Esophagus muscularis mucosa (tissue), 4 donors: ENCODE measurements around the gene DUS4L. TPM values are rescaled to one million over a fixed set of nuclear protein-coding genes. Genes with fewer than 3 reads are reported as not detected.

Experiments used
- DNase-seq: peaks from one replicate; pipeline ENCODE4 v3.0.0-alpha.2; 2017; ENCODE audit errors: extremely low spot score
- H3K27ac ChIP-seq, 4 donors: fragments of 200-600 bp; sonication (generic); replicated peaks in 1 of 4; 1 replicate in 3 of 4; 2 replicates in 1 of 4; pipeline ENCODE4 v1.5.1; 2016 to 2019; ENCODE audit warnings: mild to moderate bottlenecking in 1 of 4
- H3K27me3 ChIP-seq, 4 donors: fragments of 200-600 bp; sonication (generic); one replicate each; pipeline versions ENCODE4 v1.5.1 to v1.6.0; 2016 to 2019
- H3K36me3 ChIP-seq, 4 donors: fragments of 200-600 bp; sonication (generic); one replicate each; pipeline ENCODE4 v1.5.1; 2016 to 2019
- H3K4me1 ChIP-seq, 4 donors: fragments of 200-600 bp; sonication (generic); one replicate each; pipeline ENCODE4 v1.5.1; 2016 to 2019
- H3K4me3 ChIP-seq, 4 donors: fragments of 200-600 bp; sonication (generic); 1 replicate in 2 of 4; 2 replicates in 2 of 4; pipeline ENCODE4 v1.5.1; 2016 to 2019; ENCODE audit warnings: mild to moderate bottlenecking in 4 of 4, moderate library complexity in 1 of 4
- H3K9me3 ChIP-seq, 4 donors: fragments of 200-600 bp; sonication (generic); 1 replicate in 3 of 4; 2 replicates in 1 of 4; pipeline ENCODE4 v1.5.1; 2016 to 2019
- CTCF ChIP-seq, 3 experiments: fragments of 200-600 bp in 2 of 3; fragments of 450-650 bp in 1 of 3; sonication (generic) in 2 of 3; IDR thresholded peaks; one replicate each; pipeline ENCODE4 v1.5.1; 2017 to 2019; ENCODE audit warnings: antibody characterized with exemption in 3 of 3, mild to moderate bottlenecking in 2 of 3, moderate library complexity in 1 of 3
- EP300 ChIP-seq: sonication (generic); formaldehyde crosslinking; IDR thresholded peaks from one replicate; pipeline ENCODE4 v1.6.1; 2017; ENCODE audit warnings: antibody characterized with exemption
- POLR2A ChIP-seq: fragments of 450-650 bp; IDR thresholded peaks from one replicate; pipeline ENCODE4 v1.6.1; 2017; ENCODE audit warnings: antibody characterized with exemption, moderate library complexity, mild to moderate bottlenecking, low read depth
- POLR2AphosphoS5 ChIP-seq, 2 donors: sonication (generic); formaldehyde crosslinking; IDR thresholded peaks; one replicate each; pipeline ENCODE4 v1.6.1; 2017; ENCODE audit warnings: antibody characterized with exemption in 2 of 2
- WGBS: methylation state at CpG from one replicate; pipeline ENCODE4 v1.1.5; 2018; 5-methylcytosine and 5-hydroxymethylcytosine counted together
- intact Hi-C: fragments of 100-400 bp; cut with DNase I; formaldehyde crosslinking; loops from one replicate; pipeline ENCODE4 v1.15.1; 2023
- total RNA-seq, 4 donors: library from RNA; depleted of rRNA; stranded (reverse); fragments of >200 nt; gene quantifications; one replicate each; pipeline versions ENCODE4 v1.1.0 to v1.2.1, GENCODE V29; 2016

DUS4L gene
- total RNA-seq, 4 donors from 2014 or later = 3.6 to 7.5 (median 6.6) TPM

- no peak for DNase-seq
- Histone ChIP-seq H3K36me3 (peaks cover 0 to 27% (median 13%) of the 10 kb centered on the region in 4 donors), H3K27ac (peak overlapping the region; percentile 91 to 97 (median 95)), H3K4me3 (peak overlapping the region; percentile 76 to 92 (median 88)), H3K27me3 (no peaks in the 10 kb centered on the region), H3K4me1 (peaks cover 11 to 34% (median 31%) of the 10 kb centered on the region in 4 donors), H3K9me3 (no peaks in the 10 kb centered on the region)
- TF ChIP-seq POLR2A (no peak), CTCF (IDR thresholded peaks at IDR 0.05) (no peak), POLR2AphosphoS5 (IDR thresholded peaks at IDR 0.05) (no peak), EP300 (no peak)
- intact Hi-C loops = no loop called here
- WGBS = 44% methylated on average over 5 of the region's 5 CpGs
These were observed 17.7 kb downstream of the DUS4L start for GRCh38 chr7:107581387-107582013.

- 85% methylated on average over 2 of the region's 2 CpGs for WGBS
- no peak overlapping the region for H3K4me3 ChIP-seq
- no peak for DNase-seq
These were observed 19.1 kb downstream of the DUS4L start for GRCh38 chr7:107582875-107583274.

GRCh38 chr7:107584716-107585115 is 20.9 kb downstream of the DUS4L start:
- H3K27ac ChIP-seq = no peak overlapping the region
- 87% methylated on average over 2 of the region's 2 CpGs for WGBS
- H3K4me1 ChIP-seq = peaks cover 7 to 26% (median 25%) of the 10 kb centered on the region in 4 donors
- no peaks in the 10 kb centered on the region for H3K27me3 ChIP-seq
- no peak overlapping the region for H3K4me3 ChIP-seq
- TF ChIP-seq POLR2AphosphoS5 (IDR thresholded peaks at IDR 0.05) (no peak), POLR2A (no peak), EP300 (no peak), CTCF (IDR thresholded peaks at IDR 0.05) (no peak)
- intact Hi-C loops = no loop called here
- no peaks in the 10 kb centered on the region for H3K9me3 ChIP-seq
- no peak for DNase-seq
- H3K36me3 ChIP-seq = peaks cover 0 to 33% (median 13%) of the 10 kb centered on the region in 4 donors

More at GRCh38 chr7:107582875-107583274, 19.1 kb downstream of the DUS4L start:
- no peaks in the 10 kb centered on the region for H3K27me3 ChIP-seq
- intact Hi-C loops = no loop called here
- H3K27ac ChIP-seq = peak overlapping the region in 1 of 4 donors; percentile 11
- peaks cover 0 to 29% (median 13%) of the 10 kb centered on the region in 4 donors for H3K36me3 ChIP-seq
- H3K9me3 ChIP-seq = no peaks in the 10 kb centered on the region
- TF ChIP-seq POLR2AphosphoS5 (IDR thresholded peaks at IDR 0.05) = no peak
- no peak for TF ChIP-seq CTCF (IDR thresholded peaks at IDR 0.05)
- no peak for TF ChIP-seq EP300
- TF ChIP-seq POLR2A = no peak
- peaks cover 11 to 34% (median 31%) of the 10 kb centered on the region in 4 donors for H3K4me1 ChIP-seq

GRCh38 chr7:107588529-107589130 is 24.9 kb downstream of the DUS4L start:
- no peak overlapping the region for H3K27ac ChIP-seq
- 88% methylated on average over 5 of the region's 5 CpGs for WGBS
- H3K27me3 ChIP-seq = no peaks in the 10 kb centered on the region
- no peak for DNase-seq
- intact Hi-C loops = no loop called here
- H3K4me3 ChIP-seq = no peak overlapping the region
- peaks cover 0 to 12% (median 0%) of the 10 kb centered on the region in 4 donors for H3K4me1 ChIP-seq
- peaks cover 0 to 33% (median 13%) of the 10 kb centered on the region in 4 donors for H3K36me3 ChIP-seq
- TF ChIP-seq POLR2AphosphoS5 (IDR thresholded peaks at IDR 0.05) (no peak), CTCF (IDR thresholded peaks at IDR 0.05) (no peak), POLR2A (no peak), EP300 (no peak)
- H3K9me3 ChIP-seq = no peaks in the 10 kb centered on the region
